ENCODE results near the gene TMEM242.

DNA sequence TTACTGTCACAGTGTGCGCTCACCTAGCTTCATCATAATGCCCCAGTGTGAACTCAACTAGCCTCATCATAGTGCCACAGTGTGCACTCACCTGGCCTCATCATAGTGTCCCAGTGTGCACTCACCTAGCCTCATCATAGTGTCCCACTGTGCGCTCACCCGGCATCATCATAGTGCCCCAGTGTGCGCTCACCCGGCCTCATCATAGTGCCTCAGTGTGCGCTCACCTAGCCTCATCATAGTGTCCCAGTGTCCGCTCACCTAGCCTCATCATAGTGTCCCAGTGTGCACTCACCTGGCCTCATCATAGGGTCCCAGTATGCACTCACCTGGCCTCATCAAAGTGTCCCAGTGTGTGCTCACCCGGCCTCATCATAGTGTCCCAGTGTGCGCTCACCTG, 10.6 kb downstream of the TMEM242 start:
- TF ChIP-seq, protein P1, sequence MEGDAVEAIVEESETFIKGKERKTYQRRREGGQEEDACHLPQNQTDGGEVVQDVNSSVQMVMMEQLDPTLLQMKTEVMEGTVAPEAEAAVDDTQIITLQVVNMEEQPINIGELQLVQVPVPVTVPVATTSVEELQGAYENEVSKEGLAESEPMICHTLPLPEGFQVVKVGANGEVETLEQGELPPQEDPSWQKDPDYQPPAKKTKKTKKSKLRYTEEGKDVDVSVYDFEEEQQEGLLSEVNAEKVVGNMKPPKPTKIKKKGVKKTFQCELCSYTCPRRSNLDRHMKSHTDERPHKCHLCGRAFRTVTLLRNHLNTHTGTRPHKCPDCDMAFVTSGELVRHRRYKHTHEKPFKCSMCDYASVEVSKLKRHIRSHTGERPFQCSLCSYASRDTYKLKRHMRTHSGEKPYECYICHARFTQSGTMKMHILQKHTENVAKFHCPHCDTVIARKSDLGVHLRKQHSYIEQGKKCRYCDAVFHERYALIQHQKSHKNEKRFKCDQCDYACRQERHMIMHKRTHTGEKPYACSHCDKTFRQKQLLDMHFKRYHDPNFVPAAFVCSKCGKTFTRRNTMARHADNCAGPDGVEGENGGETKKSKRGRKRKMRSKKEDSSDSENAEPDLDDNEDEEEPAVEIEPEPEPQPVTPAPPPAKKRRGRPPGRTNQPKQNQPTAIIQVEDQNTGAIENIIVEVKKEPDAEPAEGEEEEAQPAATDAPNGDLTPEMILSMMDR (IDR thresholded peaks at IDR 0.05) = no peak
- no peak for TF ChIP-seq POLR2A (IDR thresholded peaks at IDR 0.05)

Data from right lobe of liver (tissue), 4 donors.